Colonic mucosa (tissue), 4 donors: ENCODE results near the gene GNAT2. TPM values are rescaled to one million over a fixed set of nuclear protein-coding genes. Genes with fewer than 3 reads are reported as not detected.

Experiments used
- DNase-seq: peaks from one replicate; pipeline ENCODE4 v3.0.0-alpha.2; 2020
- H3K27ac ChIP-seq: fragments of 200-600 bp; one replicate; pipeline ENCODE4 v1.8.0; 2021
- H3K27me3 ChIP-seq: fragments of 200-600 bp; one replicate; pipeline ENCODE4 v1.8.0; 2021
- H3K36me3 ChIP-seq: fragments of 200-600 bp; one replicate; pipeline ENCODE4 v1.8.0; 2021
- H3K4me1 ChIP-seq: fragments of 200-600 bp; one replicate; pipeline ENCODE4 v1.8.0; 2021; ENCODE audit warnings: mild to moderate bottlenecking
- H3K4me3 ChIP-seq: fragments of 200-600 bp; one replicate; pipeline ENCODE4 v1.8.0; 2021
- H3K9ac ChIP-seq, 2 donors: one replicate each; pipeline ENCODE4 v1.7.0; 2013; ENCODE audit warnings: control low read depth in 2 of 2, low read depth in 2 of 2, low read length in 2 of 2
- H3K9me3 ChIP-seq: fragments of 200-600 bp; one replicate; pipeline ENCODE4 v1.8.0; 2021
- CTCF ChIP-seq: fragments of 200-600 bp; IDR thresholded peaks from one replicate; pipeline ENCODE4 v1.8.0; 2022; ENCODE audit warnings: antibody characterized with exemption, mild to moderate bottlenecking
- intact Hi-C: fragments of 100-400 bp; cut with DNase I; formaldehyde crosslinking; loops from one replicate; pipeline ENCODE4 v1.14.1; 2022
- total RNA-seq, 2 donors: library from RNA; stranded (reverse); fragmentation: NEBNext Ultra II Directional in 1 of 2; extraction: Animal tissue kit (Norgen Biotek cat#: 25700) in 1 of 2; gene quantifications; one replicate each; pipeline ENCODE4 v1.2.1, GENCODE V29; 2021
- donor health status: healthy.
- donor health status: DM: no; HTN: no; CAD: no.
- donor health status: DM: no; HTN: no; CAD: no.

The GNAT2 gene
- total RNA-seq, 2 donors from 2014 or later, result 0.32 TPM; not detected in 1

GRCh38 chr1:109636201-109636952, 17.0 kb upstream of the GNAT2 start:
- Histone ChIP-seq H3K9me3 (no peaks in the 10 kb centered on the region), H3K4me1 (peaks cover 11% of the 10 kb centered on the region), H3K36me3 (no peaks in the 10 kb centered on the region), H3K4me3 (no peak overlapping the region), H3K27me3 (no peaks in the 10 kb centered on the region), H3K9ac (peak overlapping the region in 1 of 2 donors; percentile 46), H3K27ac (no peak overlapping the region)
- intact Hi-C loops, result loop anchor here (5.0 to 10.0 kb wide), 2 partner anchors 94 to 348 kb away; partner anchors contain the start of gene AHCYL1
- no peak for DNase-seq
- TF ChIP-seq CTCF, result no peak

- Histone ChIP-seq H3K27ac (no peak overlapping the region), H3K4me1 (peaks cover 11% of the 10 kb centered on the region), H3K36me3 (no peaks in the 10 kb centered on the region), H3K9me3 (no peaks in the 10 kb centered on the region), H3K4me3 (no peak overlapping the region), H3K27me3 (no peaks in the 10 kb centered on the region), H3K9ac (peak overlapping the region in 1 of 2 donors; percentile 46)
- DNase-seq, result no peak
- TF ChIP-seq CTCF, result no peak
- intact Hi-C loops, result loop anchor here (5.0 to 10.0 kb wide), 2 partner anchors 94 to 349 kb away; partner anchors contain the start of gene AHCYL1
Measured at GRCh38 chr1:109635862-109636200, 16.4 kb upstream of the GNAT2 start.

GRCh38 chr1:109634771-109635750, 15.6 kb upstream of the GNAT2 start:
- Histone ChIP-seq H3K4me1 (peaks cover 11% of the 10 kb centered on the region), H3K27ac (no peak overlapping the region)
- DNase-seq, result no peak

GRCh38 chr1:109634292-109634691, 14.9 kb upstream of the GNAT2 start:
- Histone ChIP-seq H3K9me3 (no peaks in the 10 kb centered on the region), H3K4me3 (no peak overlapping the region), H3K36me3 (no peaks in the 10 kb centered on the region), H3K27ac (no peak overlapping the region), H3K27me3 (no peaks in the 10 kb centered on the region), H3K9ac (no peak overlapping the region), H3K4me1 (peaks cover 11% of the 10 kb centered on the region)
- no peak for TF ChIP-seq CTCF
- intact Hi-C loops, result loop anchor here (10.0 kb wide), 1 partner anchor 351 kb away; the partner anchor contains the start of gene AHCYL1
- DNase-seq, result no peak

More at GRCh38 chr1:109634771-109635750, 15.6 kb upstream of the GNAT2 start:
- intact Hi-C loops, result loop anchor here (5.0 to 10.0 kb wide), 2 partner anchors 93 to 350 kb away; partner anchors contain the start of gene AHCYL1
- Histone ChIP-seq H3K9ac (no peak overlapping the region), H3K9me3 (no peaks in the 10 kb centered on the region), H3K36me3 (no peaks in the 10 kb centered on the region), H3K27me3 (no peaks in the 10 kb centered on the region), H3K4me3 (no peak overlapping the region)
- no peak for TF ChIP-seq CTCF

GRCh38 chr1:109632671-109633346, 13.4 kb upstream of the GNAT2 start:
- peak; percentile 48 for DNase-seq
- Histone ChIP-seq H3K36me3 (no peaks in the 10 kb centered on the region), H3K4me1 (peaks cover 11% of the 10 kb centered on the region), H3K4me3 (no peak overlapping the region), H3K9ac (no peak overlapping the region), H3K27me3 (no peaks in the 10 kb centered on the region), H3K9me3 (no peaks in the 10 kb centered on the region), H3K27ac (no peak overlapping the region)
- TF ChIP-seq CTCF, result no peak
- intact Hi-C loops, result loop anchor here (10.0 kb wide), 1 partner anchor 352 kb away; the partner anchor contains the start of gene AHCYL1
